IPS-18c (cell line): ENCODE data around the gene LPA.
"Not testable (repeated sequence)": the region's sequence is repeated elsewhere in the genome, so short reads cannot be mapped to it uniquely, and the experiment has no call there.

Experiments
- H3K4me3 ChIP-seq: 2 replicates; pipeline ENCODE4 v1.7.0; 2013; ENCODE audit warnings: low read depth, mild to moderate bottlenecking, low read length, moderate library complexity; ENCODE audit not compliant: insufficient read depth
- H3K9me3 ChIP-seq: one replicate; pipeline ENCODE4 v1.6.1; 2013; ENCODE audit warnings: mild to moderate bottlenecking, low read length, moderate library complexity; ENCODE audit not compliant: control insufficient read depth, insufficient read depth

Gene LPA

GRCh38 chr6:160664198-160664597, at the start of gene LPA:
Gene LPA, minus strand, starts transcription at chr6:160664275. Its CDS starts 61 bp downstream, at chr6:160664214.
- H3K9me3 ChIP-seq, H3K4me3 ChIP-seq: not testable (repeated sequence)

- not testable (repeated sequence) for H3K4me3 ChIP-seq, H3K9me3 ChIP-seq
These were observed 44.9 kb upstream of the LPA start for GRCh38 chr6:160708993-160709392.

GRCh38 chr6:160704688-160705087, 40.6 kb upstream of the LPA start:
- not testable (repeated sequence) for H3K9me3 ChIP-seq, H3K4me3 ChIP-seq

GRCh38 chr6:160701918-160702680, 38.0 kb upstream of the LPA start, which contains the start of gene PLG:
Gene PLG, plus strand, starts transcription at chr6:160702244. Its CDS starts 61 bp downstream, at chr6:160702305.
- not testable (repeated sequence) for H3K9me3 ChIP-seq, H3K4me3 ChIP-seq

- no peak overlapping the region for H3K4me3 ChIP-seq
These were observed 33.8 kb upstream of the LPA start for GRCh38 chr6:160697826-160698225.

GRCh38 chr6:160696884-160697283, 32.8 kb upstream of the LPA start:
- H3K4me3 ChIP-seq, H3K9me3 ChIP-seq: not testable (repeated sequence)

More at GRCh38 chr6:160697826-160698225, 33.8 kb upstream of the LPA start:
- no peaks in the 10 kb centered on the region for H3K9me3 ChIP-seq

GRCh38 chr6:160695622-160696021, 31.5 kb upstream of the LPA start:
- not testable (repeated sequence) for H3K4me3 ChIP-seq, H3K9me3 ChIP-seq

GRCh38 chr6:160695025-160695424, 30.9 kb upstream of the LPA start:
- H3K9me3 ChIP-seq, H3K4me3 ChIP-seq: not testable (repeated sequence)

- H3K9me3 ChIP-seq, result no peaks in the 10 kb centered on the region
- no peak overlapping the region for H3K4me3 ChIP-seq
These were observed 28.4 kb upstream of the LPA start for GRCh38 chr6:160692369-160692959.

- Histone ChIP-seq H3K4me3 (no peak overlapping the region), H3K9me3 (no peaks in the 10 kb centered on the region)
These were observed 27.5 kb upstream of the LPA start for GRCh38 chr6:160691617-160692016.

- Histone ChIP-seq H3K9me3 (peaks cover 2% of the 10 kb centered on the region), H3K4me3 (no peak overlapping the region)
These were observed 26.4 kb upstream of the LPA start for GRCh38 chr6:160690458-160690857.

GRCh38 chr6:160685762-160686450, 21.8 kb upstream of the LPA start:
- no peak overlapping the region for H3K4me3 ChIP-seq
- H3K9me3 ChIP-seq, result peaks cover 2% of the 10 kb centered on the region

- not testable (repeated sequence) for H3K9me3 ChIP-seq, H3K4me3 ChIP-seq
These were observed 21.2 kb upstream of the LPA start for GRCh38 chr6:160685101-160685761.

- Histone ChIP-seq H3K4me3 (peak overlapping the region; percentile 42; the same call in 1 of the 2 replicates), H3K9me3 (no peaks in the 10 kb centered on the region)
These were observed 15.3 kb upstream of the LPA start for GRCh38 chr6:160679402-160679769.

GRCh38 chr6:160678744-160679401, 14.8 kb upstream of the LPA start:
- H3K4me3 ChIP-seq, result peak overlapping the region; percentile 42; the same call in 1 of the 2 replicates
- H3K9me3 ChIP-seq, result no peaks in the 10 kb centered on the region

- Histone ChIP-seq H3K4me3 (no peak overlapping the region), H3K9me3 (no peaks in the 10 kb centered on the region)
These were observed 14.2 kb upstream of the LPA start for GRCh38 chr6:160678230-160678629.

- H3K9me3 ChIP-seq, H3K4me3 ChIP-seq: not testable (repeated sequence)
These were observed 12.3 kb upstream of the LPA start for GRCh38 chr6:160676418-160676817.
